Pons (tissue), 1 donor: Measurements from ENCODE around the gene BAG5.

Experiments
- DNase-seq: peaks from one replicate; pipeline ENCODE4 v3.0.0-alpha.2; 2016; ENCODE audit warnings: low spot score

BAG5 gene

DNA sequence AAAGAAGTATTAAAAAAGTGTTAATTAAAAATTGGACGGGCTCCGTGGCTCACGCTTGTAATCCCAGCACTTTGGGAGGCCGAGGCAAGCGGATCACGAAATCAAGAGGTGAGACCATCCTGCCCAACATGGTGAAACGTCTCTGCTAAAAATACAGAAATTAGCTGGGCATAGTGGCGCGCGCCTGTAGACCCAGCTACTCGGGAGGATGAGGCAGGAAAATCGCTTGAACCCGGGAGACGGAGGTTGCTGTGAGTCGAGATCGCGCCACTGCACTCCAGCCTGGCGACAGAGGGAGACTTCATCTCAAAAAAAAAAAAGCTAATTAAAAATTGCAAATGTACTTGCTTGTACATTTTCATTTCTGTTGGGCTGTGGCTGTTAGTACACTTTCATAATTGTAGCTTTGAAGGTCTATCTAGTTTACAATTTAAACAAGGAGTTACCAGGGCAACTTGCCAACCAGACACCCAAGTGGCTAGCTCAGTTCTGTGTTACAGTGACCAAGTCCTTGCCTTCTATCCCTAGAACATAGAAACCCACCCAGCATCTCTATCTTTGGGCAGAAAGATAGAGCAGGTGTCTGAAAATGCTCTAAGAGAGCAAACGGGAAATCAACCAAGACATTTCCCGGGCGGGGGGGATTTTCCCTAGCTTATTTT lies 1.5 kb upstream of the BAG5 start:
- DNase-seq = no peak

DNA sequence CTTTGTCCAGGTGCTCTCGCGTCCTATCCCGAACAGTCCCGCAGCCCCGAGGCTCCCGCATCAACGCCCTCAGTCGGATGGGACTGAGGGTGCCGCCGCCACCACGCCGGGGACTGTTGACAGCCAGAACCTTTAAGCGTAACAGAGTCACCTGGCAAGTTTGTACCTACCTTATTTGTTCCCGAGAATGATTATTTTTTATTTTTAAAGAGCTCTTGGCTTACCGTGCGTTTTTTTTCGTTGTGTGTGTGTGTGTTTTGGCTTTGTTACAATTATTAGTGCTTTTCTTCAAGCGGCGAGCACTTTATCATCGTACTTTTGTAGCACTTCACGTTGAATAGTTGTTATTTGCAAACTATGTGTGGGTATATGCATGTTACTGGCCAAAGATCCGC lies 766 bp upstream of the BAG5 start:
- peak; percentile 26 for DNase-seq

DNA sequence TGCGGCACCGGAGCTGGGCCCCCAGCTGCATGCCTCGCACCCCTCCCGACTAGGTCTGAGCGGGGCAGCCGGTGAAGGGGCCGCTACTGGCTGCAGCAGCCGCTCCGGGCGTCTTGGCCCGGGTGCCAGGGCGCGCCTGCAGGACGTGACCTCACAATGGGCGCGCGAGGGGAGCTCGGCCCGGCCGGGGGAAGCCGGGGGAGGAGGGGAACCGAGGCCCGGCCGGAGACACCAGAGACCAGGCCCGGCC lies 353 bp downstream of the BAG5 start:
- DNase-seq = no peak

DNA sequence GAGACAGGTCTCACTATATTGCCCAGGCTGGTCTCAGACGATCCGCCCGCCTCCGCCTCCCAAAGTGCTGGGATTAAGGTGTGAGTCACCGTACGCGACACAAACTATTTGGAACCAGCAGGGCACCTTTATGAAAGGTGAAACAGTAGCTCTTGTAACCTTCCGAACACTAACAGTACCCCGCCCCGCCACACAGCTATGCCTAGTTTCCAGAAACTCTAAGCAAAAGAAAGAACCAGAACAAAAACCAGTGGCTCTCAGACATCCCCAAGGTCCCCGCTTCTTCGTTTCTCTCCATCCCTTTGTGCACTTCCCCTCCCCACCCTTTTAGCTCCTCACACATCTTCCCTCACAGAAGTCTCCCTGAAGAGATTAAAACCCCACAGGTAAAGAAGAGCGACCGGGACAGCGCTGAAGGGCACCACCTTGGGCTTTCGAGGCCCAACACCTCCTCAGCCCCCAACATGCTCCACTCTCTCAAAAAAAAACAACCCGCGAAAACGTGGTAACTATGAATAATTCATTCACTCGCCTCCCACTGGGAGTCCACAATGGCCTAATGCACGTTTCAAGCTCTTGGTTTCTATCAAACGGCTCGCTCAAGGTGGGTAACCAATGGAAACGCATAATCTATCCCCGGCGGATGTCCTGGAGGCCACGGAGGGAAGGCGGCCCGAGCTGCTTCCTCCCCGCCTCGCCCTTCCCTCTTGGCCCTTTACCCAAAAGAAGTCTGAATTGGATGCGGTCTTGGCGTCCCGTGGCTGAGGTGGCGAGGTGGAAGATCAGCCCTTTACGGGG lies 877 bp downstream of the BAG5 start:
- no peak for DNase-seq

DNA sequence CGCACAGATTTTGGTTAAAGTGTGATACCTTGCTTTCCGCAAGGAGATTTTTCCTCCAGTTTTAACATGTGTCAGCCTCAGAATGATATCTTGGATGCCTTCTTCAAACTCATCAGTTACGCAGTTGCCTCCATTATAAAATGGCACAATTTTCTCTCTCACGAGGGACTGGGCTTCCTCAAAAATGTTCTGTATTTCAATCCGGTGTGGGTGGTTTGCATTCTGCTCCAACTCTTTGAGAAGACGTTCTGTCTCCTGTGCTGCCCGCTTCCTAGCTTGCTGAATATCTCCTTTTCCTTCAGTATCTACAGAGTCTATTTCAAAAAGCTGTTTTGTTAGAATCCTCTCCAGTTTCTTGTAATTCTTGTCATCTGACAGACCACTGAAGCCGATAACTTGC lies 1.8 kb downstream of the BAG5 start:
- DNase-seq = no peak

DNA sequence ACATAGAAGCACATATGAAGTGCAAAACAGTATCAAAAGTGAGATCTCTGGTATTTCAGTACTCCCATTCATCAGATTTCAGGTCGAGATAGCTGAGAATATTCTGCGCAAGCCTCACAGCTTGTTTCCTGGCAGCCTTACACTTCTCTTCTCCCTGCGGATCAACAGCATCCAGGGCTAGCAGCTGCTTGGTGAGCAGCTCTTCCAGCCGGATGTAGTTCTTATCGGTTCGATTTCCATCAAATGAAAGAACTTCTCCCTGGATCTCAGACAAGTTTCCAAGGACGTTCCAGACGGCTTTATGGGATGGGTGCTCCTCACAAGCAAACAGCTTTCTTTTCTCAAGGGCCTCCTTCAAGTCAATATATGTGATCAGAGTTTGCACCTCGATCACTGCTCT lies 2.7 kb downstream of the BAG5 start:
- DNase-seq = no peak

DNA sequence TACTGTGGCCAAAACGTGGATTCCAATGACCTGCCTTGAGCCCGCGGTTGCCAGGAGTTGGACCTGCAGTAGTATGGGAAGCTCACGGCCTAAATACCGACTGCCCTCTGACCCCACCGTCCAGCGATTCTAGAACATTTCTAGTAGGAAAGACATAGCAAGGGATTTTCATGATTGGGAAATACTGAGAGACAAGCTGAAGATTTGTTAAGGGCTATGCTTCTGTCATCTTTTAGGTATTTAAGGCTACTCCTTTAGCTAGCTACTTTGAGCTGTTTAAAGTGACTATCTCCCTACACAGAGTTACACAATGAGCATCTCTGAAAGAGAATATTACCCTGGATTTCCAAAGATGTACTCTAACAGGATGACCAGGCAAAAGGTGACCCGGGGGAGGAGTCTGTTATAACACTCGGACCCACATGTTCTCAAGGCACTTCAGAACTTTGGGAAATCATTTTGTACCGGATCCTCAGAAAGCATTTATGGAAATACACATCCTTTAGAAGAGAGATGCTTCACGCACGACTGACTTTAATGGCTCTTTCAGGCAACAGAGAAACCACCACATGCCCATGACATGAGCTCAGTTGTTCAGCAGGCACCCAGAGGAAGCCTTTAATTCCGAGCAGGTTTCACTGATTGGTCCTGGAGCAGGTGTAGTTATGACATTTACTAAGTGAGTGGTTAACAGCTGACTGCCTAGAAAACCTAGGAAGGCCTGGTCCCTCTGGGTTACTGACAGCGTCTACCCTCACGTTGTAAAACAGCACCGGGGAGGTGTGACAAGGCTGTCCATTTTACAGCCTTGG lies 4.2 kb downstream of the BAG5 start:
- DNase-seq = no peak

DNA sequence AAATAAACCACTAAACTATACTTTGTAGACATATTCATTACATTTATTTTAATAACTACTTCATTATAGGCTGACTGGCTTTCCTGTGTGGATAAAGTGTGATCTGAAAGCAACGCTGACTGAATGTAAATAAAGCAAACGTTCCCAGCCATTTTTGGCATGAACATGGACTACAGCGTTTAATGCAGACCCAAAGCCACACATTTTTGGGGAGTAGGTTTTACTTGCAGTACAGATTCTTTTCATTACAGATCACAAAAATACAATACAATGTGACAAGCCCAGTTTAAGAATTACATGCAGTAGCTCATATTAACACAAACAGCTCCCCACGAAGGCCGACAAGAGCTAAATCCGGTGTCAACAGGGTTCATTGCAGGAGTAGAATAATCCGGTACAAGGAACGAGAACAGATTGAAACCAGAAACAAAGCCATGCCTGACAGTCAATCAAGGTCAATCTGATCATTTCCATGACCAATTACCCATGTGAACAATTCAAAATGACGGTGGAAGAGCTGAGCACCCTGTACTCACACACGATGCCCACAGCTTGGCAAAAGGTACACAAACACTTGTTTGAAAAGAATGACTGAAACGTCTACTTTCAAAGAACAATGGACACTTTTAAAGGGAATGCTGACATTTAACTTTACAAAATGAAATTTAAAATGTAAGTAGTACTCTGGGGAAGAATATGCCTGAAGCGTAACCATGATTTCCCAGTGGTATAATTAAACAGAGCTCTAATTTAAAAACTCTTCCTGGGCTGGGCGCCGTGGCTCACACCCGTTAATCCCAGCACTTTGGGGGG lies 5.3 kb downstream of the BAG5 start:
- no peak for DNase-seq

DNA sequence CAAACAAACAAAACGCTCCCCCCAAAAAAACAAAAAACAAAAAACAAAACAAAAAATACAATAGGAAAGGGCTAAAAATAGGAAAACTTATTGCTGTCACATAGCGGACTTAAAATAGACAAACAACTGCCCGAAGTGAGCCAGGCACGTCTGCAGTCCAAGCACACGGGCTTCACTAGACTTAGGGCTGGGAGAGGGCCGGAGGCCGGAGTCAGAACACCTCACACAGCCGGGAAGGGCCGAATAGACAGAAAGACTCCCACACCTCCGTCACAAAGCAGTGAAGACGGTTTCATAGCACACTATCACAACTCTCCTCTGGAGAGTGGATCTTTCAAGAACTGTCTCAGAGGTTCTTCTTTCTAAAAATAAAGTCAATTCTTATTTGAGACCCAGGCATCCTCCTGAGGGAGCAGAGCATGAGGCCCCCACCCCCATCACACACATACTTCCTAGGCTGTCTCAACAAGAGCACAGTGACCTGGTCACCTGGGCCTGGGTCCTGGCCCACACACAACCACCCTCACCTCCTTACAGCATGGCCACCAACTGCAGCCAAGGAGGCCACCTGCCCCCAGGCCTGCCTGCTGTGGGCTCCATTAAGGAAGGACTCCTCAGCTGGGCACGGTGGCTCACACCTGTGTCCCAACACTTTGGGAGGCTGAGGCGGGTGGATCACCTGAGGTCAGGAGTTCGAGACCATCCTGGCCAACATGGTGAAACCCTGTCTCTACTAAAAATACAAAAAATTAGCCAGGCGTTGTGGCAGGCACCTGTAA lies 6.7 kb downstream of the BAG5 start:
- DNase-seq = no peak

DNA sequence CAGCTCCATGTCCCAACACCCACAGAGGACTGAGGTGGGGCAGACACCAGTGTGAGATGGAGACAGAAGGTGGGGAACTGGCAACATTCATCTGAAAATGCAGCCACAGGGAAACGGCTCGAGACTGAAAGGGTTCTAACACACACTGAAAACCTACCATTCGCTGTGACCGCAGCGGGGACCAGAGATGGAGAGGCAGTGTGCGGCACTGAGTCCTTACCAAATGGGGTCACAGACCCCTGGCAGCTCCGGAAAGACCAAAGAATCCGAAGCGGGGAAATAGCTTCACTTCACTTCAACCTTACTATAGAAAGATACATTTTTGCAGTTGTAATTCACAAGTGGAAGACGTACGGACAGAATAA lies 9.6 kb downstream of the BAG5 start:
- DNase-seq = no peak

DNA sequence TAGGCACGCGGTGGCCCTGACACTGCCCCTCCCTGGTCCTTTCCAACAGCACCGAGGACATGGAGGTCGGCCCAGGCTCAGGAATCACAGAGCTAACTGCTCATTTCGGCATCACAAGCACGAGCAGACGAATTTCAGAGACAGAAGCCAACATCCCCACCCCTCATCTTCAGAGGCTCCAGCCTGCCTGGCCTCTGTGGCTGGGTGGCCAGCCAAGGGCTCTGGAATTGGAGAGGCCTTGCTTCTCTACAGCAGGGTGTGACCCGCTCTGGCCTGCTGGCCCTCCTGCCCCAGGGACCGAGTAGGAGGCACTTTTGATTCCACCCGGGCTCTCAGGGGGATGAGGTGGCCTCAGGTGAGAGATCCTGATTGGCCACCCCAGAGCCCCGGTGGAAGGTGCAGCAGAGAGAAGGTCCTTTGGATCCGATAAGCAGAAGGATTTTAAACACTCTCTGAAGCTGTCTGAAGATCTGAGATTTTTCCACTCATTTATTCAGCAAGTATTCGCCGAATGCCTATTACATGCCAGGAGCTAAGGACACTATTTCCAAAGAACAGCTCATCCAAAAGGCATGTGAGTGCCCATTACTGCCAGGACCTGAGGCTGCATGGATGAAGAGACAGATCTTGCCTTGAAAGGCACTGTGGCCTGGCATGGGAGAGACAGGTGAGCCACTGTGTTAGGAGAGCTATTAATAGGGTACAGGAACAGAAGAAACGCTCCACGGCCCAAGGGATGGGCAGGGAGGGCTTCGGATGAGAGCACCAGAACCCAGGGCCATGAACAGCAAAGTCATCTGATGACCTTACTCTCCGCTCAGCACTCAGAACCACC lies 10.2 kb downstream of the BAG5 start:
- no peak for DNase-seq

DNA sequence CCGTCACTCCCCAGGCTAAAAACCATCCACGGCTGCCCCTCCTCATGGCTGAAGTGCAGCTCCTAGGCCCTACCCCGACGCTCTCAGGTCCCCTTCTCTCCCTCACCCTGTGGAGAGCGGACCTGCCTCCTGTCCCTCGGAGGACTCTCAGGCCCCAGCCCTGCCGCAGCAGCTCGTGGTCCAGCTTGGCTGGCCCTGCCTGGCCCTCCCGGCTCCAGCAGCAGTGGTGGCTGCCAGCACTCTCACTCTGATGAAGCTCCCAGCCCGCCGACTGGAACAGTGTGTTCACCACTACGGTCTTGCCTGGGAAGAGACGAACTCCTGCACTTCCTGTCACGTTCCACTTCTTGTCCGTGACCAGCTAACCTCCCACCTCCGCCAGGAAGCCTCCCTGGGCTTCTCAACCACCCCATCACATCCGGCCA lies 11.1 kb downstream of the BAG5 start:
- no peak for DNase-seq

DNA sequence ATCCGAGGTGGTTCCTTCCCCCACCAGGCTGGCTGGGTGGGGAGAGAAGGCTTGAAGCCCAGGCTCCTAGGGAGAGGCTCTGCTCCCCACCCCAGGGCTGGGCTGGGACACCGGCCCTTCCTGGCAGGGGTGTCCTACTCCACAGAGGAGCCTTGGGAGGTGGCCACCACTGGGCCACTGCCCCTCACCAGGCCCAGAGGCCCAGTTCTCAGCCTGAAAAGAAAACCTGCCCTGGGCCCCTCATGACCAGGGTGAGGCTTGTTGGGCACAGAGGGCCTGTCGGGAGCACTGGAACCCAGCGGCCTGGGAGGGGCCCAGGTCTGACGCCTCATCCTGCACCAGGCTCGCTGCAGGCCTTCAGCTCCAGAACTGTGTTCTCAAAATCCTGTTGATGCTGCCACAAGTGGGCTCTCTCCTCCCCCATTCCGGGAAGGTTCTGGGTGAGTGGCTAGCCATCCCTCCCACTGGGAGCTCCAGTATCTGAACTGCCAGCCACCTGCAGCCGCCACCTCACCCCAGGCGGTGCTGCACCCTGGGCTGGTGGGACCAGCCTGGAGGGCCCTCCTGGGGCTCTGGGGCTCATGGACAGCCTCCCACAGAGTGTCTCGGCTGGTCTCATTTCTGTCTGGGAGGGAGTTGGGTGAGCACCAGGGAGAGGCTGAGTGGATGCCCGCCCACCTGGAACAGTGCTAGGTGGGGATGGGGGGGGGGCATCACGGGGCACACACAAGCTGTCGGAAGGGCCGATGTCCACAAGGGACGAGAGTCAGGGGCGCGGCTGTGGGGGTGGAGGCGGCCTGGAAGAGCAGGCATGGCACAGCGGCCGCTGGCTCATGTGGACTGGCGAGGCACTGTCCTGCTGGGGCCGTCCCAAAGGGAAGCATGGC lies 11.8 kb downstream of the BAG5 start:
- DNase-seq = no peak

DNA sequence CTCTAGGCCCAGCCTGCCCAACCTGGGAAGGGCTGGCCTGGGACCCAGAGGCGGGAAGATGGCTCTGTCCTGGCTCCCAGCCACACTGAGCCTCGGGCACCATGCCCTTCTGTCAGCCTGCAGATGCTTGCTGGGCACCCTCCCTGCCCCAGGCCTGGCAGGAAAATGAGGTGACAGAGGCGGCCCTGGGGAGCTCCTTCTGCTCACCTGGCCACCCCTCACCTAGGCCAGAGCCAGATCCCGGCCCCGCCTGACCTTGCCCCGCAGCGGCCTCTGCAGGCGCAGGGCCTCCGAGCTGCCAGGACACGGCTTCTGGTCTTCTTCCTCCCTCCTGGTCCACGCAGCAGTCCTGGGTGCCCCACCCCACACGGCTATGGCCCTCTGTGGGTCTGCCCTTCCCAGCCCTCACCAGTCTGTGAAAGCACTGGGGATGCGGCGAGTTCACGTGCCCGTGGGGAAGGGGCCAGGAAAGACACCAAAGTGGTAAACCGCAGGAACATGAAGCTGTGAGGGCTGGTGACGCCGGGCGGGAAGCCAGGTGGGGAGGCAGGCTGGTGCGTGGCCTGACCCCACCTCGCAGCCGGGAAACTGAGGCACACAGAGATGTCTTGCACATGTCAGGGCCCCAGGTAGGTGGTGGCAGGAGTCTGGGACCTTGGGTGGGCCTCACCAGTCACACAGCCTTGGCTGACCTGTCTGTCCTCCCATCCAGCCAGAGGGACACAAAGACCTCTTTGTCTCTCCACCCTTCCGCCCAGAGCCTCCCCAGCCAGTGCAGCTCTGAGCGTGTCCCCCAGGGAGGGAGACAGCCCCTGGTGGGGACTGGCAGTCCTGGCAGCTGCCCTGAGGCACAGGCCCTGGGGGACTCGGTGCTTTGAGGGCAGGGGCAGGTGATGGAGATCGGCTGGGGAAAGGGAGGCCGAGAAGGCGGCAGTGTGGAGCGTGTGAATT lies 12.8 kb downstream of the BAG5 start:
- DNase-seq = peak; percentile 95

DNA sequence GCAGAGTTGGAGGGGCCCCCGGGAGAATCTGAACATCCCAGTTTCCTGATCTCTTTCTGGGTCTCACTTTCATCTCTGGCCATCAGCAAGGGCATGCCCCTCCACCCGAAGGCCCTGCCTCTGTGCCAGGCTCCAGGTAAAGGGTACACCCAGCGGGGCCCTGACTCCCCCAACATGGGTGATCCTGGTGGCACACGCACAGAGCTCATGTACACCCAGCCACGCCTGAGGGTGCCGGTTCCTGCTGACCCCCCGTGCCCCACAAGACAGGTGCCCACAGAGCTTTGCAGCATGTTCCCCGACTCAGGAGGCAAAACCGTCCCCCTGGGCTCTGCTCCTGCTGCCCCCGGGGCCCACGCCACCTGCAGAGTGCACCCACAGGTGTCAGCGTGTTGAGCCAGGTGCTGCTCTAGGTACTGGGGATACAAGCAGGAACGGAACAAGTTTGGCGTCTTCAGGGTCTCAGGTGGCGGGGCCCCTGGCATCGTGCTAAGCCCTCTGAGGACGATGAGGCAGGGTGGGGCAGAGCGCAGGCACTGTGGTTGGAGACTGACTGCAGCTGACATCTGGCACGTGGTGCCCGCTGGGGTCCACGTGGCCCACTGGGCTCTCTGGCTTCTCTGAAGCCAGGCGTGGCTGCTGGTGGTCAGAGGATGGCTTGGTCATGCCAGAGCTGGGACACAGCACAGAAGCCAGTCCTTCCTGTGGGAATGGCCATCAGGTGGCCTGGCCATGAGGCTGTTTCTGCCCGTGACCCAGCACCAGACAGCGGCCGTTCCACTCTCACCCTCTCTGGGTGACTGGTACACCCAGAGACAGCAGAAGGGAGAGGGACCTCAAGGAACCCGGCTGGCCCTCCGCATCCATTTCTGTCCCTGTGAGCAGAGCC lies 13.8 kb downstream of the BAG5 start:
- DNase-seq = no peak

DNA sequence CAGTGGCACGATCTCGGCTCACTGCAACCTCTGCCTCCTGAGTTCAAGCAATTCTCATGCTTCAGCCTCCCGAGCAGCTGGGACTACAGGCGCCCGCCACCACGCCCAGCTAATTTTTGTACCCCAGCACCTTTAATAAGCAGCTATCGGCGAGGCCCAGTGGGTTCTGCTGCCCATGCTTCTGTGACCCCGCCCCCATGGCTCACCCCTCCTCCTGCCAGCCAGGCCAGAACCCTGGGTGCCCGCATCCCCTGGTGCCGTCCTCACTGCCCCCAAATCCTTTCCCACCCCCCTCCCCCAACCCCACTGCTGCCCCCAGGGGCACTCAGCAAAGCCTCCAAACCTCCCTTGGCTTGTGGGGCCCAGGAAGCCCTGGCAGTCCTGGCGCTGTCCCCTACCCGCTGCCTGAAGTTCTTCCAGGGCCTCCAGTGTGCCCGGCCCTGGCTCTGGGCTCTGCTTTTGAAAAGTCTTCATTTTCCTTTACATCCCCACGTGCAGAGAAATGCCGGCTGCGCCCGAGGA lies 14.5 kb downstream of the BAG5 start:
- no peak for DNase-seq

DNA sequence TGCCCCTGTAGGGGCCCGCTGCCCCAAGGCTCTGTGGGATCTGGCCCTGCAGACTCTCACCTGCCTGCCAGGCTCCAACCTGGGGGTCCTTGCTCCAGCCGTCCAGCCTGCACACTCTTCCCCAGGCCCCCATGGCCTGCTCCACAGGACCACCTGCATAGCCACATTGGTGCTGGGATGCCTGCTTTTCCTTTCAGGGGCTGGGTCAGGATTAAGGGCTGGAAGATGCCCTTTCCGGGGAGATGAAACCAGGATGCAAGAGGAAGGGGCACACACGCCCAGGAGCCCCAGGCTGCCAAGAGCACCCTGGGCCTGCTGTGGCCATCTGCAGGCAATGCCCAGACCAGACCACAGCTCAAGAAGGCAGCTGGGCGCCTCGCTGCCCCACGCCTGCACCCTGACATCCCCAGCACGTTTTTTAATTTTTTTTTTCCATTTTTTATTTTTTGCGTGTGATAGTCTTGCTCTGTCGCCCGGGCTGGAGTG lies 15.0 kb downstream of the BAG5 start:
- DNase-seq = no peak
